Measurements from ENCODE around the gene MRGPRF.

Gene MRGPRF

GRCh38 chr11:68963779-68964178 lies 49.3 kb downstream of the MRGPRF start:
- no peak for DNase-seq (ENCODE audit: low read depth, low spot score)

GRCh38 chr11:68962527-68963250 lies 50.4 kb downstream of the MRGPRF start:
- no peak for DNase-seq (ENCODE audit: low read depth, low spot score)

- DNase-seq (ENCODE audit: low read depth, low spot score) = no peak
Observed at GRCh38 chr11:68961245-68961644, 51.8 kb downstream of the MRGPRF start.

- DNase-seq (ENCODE audit: low read depth, low spot score) = no peak
Observed at GRCh38 chr11:68960294-68961071, 52.6 kb downstream of the MRGPRF start.

- no peak for DNase-seq (ENCODE audit: low read depth, low spot score)
Observed at GRCh38 chr11:68959465-68960293, 53.4 kb downstream of the MRGPRF start.

GRCh38 chr11:68958211-68958610 lies 54.8 kb downstream of the MRGPRF start:
- no peak for DNase-seq (ENCODE audit: low read depth, low spot score)

GRCh38 chr11:68956547-68957254 lies 56.3 kb downstream of the MRGPRF start:
- no peak for DNase-seq (ENCODE audit: low read depth, low spot score)

GRCh38 chr11:68956142-68956541 lies 56.9 kb downstream of the MRGPRF start:
- DNase-seq (ENCODE audit: low read depth, low spot score) = no peak

GRCh38 chr11:68955607-68955958 lies 57.5 kb downstream of the MRGPRF start:
- no peak for DNase-seq (ENCODE audit: low read depth, low spot score)

GRCh38 chr11:68954836-68955606 lies 58.0 kb downstream of the MRGPRF start:
- DNase-seq (ENCODE audit: low read depth, low spot score) = no peak

Data from smooth muscle cell of the brain vasculature (primary cell).